Body of pancreas (tissue), 4 donors: ENCODE data around the gene CARMIL3. TPM values are rescaled to one million over a fixed set of nuclear protein-coding genes. Genes with fewer than 3 reads are reported as not detected.

Source experiments
- ATAC-seq: fragments of 150-250 bp; one replicate; pipeline ENCODE4 v1.9.1; 2016
- DNase-seq, 4 donors: peaks; one replicate each; pipeline ENCODE4 v3.0.0-alpha.2; 2019
- H3K27ac ChIP-seq, 4 donors: fragments of 200-600 bp; sonication (generic); 1 replicate in 3 of 4; 2 replicates in 1 of 4; pipeline versions ENCODE4 v1.5.1 to v1.6.1; 2016 to 2019; ENCODE audit warnings: mild to moderate bottlenecking in 1 of 4, mixed read lengths in 1 of 4, moderate library complexity in 1 of 4
- H3K27me3 ChIP-seq, 2 donors: fragments of 200-600 bp; sonication (generic); one replicate each; pipeline ENCODE4 v1.6.0; 2016; ENCODE audit warnings: mild to moderate bottlenecking in 1 of 2
- H3K36me3 ChIP-seq, 2 donors: fragments of 200-600 bp; sonication (generic); replicated peaks in 1 of 2; 2 replicates each; pipeline ENCODE4 v1.5.1; 2016; ENCODE audit warnings: low read depth in 2 of 2; ENCODE audit not compliant: insufficient read depth in 1 of 2
- H3K4me1 ChIP-seq: fragments of 200-600 bp; sonication (generic); one replicate; pipeline ENCODE4 v1.6.0; 2016
- H3K4me3 ChIP-seq, 2 donors: fragments of 200-600 bp; sonication (generic); 1 replicate in 1 of 2; 2 replicates in 1 of 2; pipeline ENCODE4 v1.5.1; 2016 to 2019
- H3K9me3 ChIP-seq, 3 donors: fragments of 200-600 bp; sonication (generic); 1 replicate in 2 of 3; 2 replicates in 1 of 3; pipeline ENCODE4 v1.5.1; 2016
- CTCF ChIP-seq, 7 experiments: fragments of 450-650 bp in 4 of 7; fragments of 200-600 bp in 3 of 7; sonication (generic) in 3 of 7; IDR thresholded peaks; one replicate each; pipeline ENCODE4 v1.5.1; 2016 to 2019; ENCODE audit warnings: antibody characterized with exemption in 7 of 7
- POLR2A ChIP-seq, 3 donors: fragments of 450-650 bp; IDR thresholded peaks; one replicate each; pipeline ENCODE4 v1.6.1; 2016; ENCODE audit warnings: antibody characterized with exemption in 3 of 3, mild to moderate bottlenecking in 2 of 3
- WGBS, 2 donors: methylation state at CpG; one replicate each; pipeline ENCODE4 v1.1.5; 2017; 5-methylcytosine and 5-hydroxymethylcytosine counted together
- intact Hi-C: fragments of 100-400 bp; cut with DNase I; formaldehyde crosslinking; loops from one replicate; pipeline ENCODE4 v1.15.1; 2023
- total RNA-seq, 2 donors: library from RNA; depleted of rRNA; stranded (reverse); fragments of >200 nt; gene quantifications; one replicate each; pipeline ENCODE4 v1.1.0, GENCODE V29; 2016

Gene CARMIL3
- total RNA-seq, 2 donors from 2014 or later: 0.78 to 0.99 TPM

GRCh38 chr14:24098927-24099813 is 47.4 kb downstream of the CARMIL3 start:
- TF ChIP-seq POLR2A (IDR thresholded peaks at IDR 0.05) (peak in 2 of 3 donors; percentile 43 to 48), CTCF (IDR thresholded peaks at IDR 0.05) (peak in 4 of 7 experiments; percentile 13 to 27 (median 24))
- Histone ChIP-seq H3K27ac (peak overlapping the region; percentile 56 to 82 (median 71)), H3K4me1 (peaks cover 51% of the 10 kb centered on the region)

GRCh38 chr14:24100197-24100981 is 48.6 kb downstream of the CARMIL3 start:
- ATAC-seq (no peak), DNase-seq (no peak)
- H3K36me3 ChIP-seq: peaks cover 0 to 5% of the 10 kb centered on the region in 2 donors
- intact Hi-C loops: no loop called here
- H3K27ac ChIP-seq: peak overlapping the region in 1 of 4 donors; percentile 12
- WGBS, 2 donors: 68 to 80% methylated on average over 4 of the region's 4 CpGs
- H3K27me3 ChIP-seq: no peaks in the 10 kb centered on the region
- H3K4me1 ChIP-seq: peaks cover 43% of the 10 kb centered on the region
- TF ChIP-seq CTCF (IDR thresholded peaks at IDR 0.05) (no peak), POLR2A (IDR thresholded peaks at IDR 0.05) (no peak)
- H3K9me3 ChIP-seq: no peaks in the 10 kb centered on the region
- no peak overlapping the region for H3K4me3 ChIP-seq

More at GRCh38 chr14:24098927-24099813, 47.4 kb downstream of the CARMIL3 start:
- DNase-seq: peak; percentile 95 to 97 (median 96)
- no peaks in the 10 kb centered on the region for H3K27me3 ChIP-seq
- H3K4me3 ChIP-seq: no peak overlapping the region
- peak; percentile 89 for ATAC-seq
- WGBS, 2 donors: 37 to 60% methylated on average over 3 to 17 of the region's 17 CpGs
- no peaks in the 10 kb centered on the region for H3K9me3 ChIP-seq
- intact Hi-C loops: no loop called here
- peaks cover 0 to 5% of the 10 kb centered on the region in 2 donors for H3K36me3 ChIP-seq

- peak overlapping the region in 1 of 4 donors; percentile 12 for H3K27ac ChIP-seq
- H3K9me3 ChIP-seq: no peaks in the 10 kb centered on the region
- H3K4me1 ChIP-seq: peaks cover 37% of the 10 kb centered on the region
- 68 to 90% methylated on average over 3 of the region's 3 CpGs for WGBS, 2 donors
- no peaks in the 10 kb centered on the region for H3K27me3 ChIP-seq
- TF ChIP-seq CTCF (IDR thresholded peaks at IDR 0.05) (no peak), POLR2A (IDR thresholded peaks at IDR 0.05) (no peak)
- H3K36me3 ChIP-seq: peaks cover 0 to 5% of the 10 kb centered on the region in 2 donors
- ATAC-seq: no peak
- intact Hi-C loops: no loop called here
- H3K4me3 ChIP-seq: no peak overlapping the region
- DNase-seq: no peak
Observed at GRCh38 chr14:24100982-24101494, 49.2 kb downstream of the CARMIL3 start.

- intact Hi-C loops: no loop called here
- no peaks in the 10 kb centered on the region for H3K9me3 ChIP-seq
- H3K4me1 ChIP-seq: peaks cover 30% of the 10 kb centered on the region
- peaks cover 0 to 5% of the 10 kb centered on the region in 2 donors for H3K36me3 ChIP-seq
- TF ChIP-seq CTCF (IDR thresholded peaks at IDR 0.05): no peak
- TF ChIP-seq POLR2A (IDR thresholded peaks at IDR 0.05): no peak
- ATAC-seq: no peak
- no peaks in the 10 kb centered on the region for H3K27me3 ChIP-seq
- H3K4me3 ChIP-seq: no peak overlapping the region
- H3K27ac ChIP-seq: no peak overlapping the region
- WGBS, 2 donors: 71 to 75% methylated on average over 7 of the region's 7 CpGs
- no peak for DNase-seq
Observed at GRCh38 chr14:24102357-24103048, 50.7 kb downstream of the CARMIL3 start.
